HG03469 (cell line): Measurements from ENCODE around the gene VTN.
"Not testable (repeated sequence)": the region's sequence is repeated elsewhere in the genome, so short reads cannot be mapped to it uniquely, and the experiment has no call there.

Experiments used
- ATAC-seq: cut with Tn5 transposase; IDR thresholded peaks from one replicate; pipeline ENCODE4 v1.9.1; 2021; ENCODE audit warnings: mild to moderate bottlenecking, moderate library complexity, moderate number of reproducible peaks; ENCODE audit not compliant: unreplicated experiment

VTN gene

DNA sequence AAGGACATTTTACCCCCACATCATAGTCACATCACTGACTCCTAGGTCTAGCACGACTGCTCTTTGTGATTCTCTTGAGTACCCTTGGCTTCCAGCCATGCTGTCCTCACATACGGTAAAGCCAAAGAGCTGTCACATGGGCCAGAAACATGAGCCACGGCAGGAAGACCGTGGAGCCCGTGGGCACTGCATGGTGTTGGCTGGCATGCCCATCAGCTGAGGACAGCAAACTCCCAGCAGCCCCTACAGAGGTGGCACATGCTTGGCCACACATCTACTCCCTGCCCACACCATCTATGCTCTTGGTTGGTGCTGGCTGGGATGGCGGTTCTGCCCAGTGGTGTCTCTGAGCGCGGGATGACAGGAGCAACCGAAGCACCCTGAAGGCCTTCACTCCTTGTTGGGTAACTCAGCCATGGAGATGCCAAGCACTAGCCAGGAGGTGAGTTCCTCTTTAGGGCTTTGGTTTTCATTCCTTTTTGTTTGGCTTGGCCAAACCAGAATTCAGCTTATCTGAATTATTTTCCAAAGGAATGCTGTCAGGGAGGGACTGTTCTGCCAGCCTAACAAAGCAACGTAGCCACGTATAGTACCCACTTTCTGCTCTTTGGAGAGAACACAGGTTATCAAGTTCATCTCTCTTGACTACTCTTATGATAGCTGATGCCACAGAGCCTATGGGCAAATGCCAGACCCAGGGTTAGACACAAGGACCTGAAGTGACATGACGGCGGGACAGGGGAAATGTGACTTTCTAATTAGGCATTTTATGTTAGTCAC is 24.5 kb downstream of the VTN start:
- ATAC-seq, result no peak

DNA sequence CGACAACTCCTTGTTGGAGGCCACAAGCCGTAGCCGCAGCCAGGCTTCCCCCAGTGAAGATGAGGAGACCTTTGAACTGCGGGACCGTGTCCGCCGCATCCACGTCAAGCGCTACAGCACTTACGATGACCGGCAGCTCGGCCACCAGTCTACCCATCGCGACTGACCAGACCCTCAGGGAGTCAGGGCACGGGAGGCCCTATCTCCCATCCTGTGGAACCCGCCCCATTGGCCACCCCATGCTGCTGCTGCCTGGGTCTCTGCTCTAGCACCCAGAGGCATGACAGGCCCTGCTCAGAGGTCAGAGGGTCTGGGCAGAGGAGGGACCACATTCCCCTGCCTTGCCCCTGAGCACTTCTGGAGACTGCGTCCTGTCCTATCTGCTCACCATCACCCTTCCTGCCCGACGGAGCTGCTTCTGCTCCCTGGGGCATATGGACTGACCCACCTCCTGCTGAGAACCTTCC is 25.6 kb downstream of the VTN start:
- ATAC-seq, result no peak

- no peak for ATAC-seq
Measured at GRCh38 chr17:28344011-28344410, 26.1 kb downstream of the VTN start.

DNA sequence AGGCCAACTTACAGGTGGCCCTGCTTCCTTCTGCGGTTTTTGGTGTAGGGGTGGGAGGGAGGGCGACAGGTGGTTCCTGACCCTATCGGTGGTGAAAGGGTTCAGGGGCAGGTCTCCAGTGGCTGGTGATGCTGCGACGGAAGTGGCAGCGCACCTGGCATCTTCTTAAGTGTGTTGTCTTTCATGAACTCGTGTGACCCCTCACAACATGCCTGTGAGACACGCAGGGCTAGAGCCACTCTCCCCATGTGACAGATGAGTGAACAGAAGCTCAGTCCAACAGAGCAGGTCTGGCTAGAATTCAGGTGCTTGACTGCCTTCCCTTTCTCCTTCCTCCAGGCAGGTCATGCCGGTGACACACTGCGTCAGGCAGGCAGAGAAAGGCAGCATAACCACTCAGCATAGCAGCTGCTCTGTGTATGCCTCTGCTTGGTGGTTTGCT is 26.6 kb downstream of the VTN start:
- no peak for ATAC-seq

DNA sequence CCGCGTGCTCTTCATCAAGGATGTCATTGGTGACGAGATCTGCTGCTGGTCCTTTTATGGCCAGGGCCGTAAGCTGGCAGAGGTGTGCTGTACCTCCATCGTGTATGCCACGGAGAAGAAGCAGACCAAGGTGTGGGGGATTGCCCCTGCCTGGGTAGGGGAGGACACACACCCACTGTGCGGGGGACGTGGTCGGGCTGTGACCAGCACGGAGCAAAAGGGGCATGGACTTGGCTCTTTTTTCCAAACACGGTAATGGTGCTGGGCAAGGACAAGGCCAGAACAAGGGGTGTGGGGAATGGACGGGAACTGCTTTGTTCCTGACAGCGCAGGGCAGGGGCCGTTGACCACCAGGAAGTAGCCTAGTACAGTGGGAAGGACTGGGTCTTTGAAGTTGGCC is 27.8 kb downstream of the VTN start:
- no peak for ATAC-seq

- no peak for ATAC-seq
Measured at GRCh38 chr17:28341516-28341915, 28.6 kb downstream of the VTN start.

- ATAC-seq, result no peak
Measured at GRCh38 chr17:28340374-28340773, 29.7 kb downstream of the VTN start.

GRCh38 chr17:28339431-28339830 is 30.7 kb downstream of the VTN start:
- no peak for ATAC-seq

GRCh38 chr17:28338769-28339212 is 31.3 kb downstream of the VTN start:
- not testable (repeated sequence) for ATAC-seq

- ATAC-seq, result no peak
Measured at GRCh38 chr17:28338056-28338768, 31.9 kb downstream of the VTN start.

DNA sequence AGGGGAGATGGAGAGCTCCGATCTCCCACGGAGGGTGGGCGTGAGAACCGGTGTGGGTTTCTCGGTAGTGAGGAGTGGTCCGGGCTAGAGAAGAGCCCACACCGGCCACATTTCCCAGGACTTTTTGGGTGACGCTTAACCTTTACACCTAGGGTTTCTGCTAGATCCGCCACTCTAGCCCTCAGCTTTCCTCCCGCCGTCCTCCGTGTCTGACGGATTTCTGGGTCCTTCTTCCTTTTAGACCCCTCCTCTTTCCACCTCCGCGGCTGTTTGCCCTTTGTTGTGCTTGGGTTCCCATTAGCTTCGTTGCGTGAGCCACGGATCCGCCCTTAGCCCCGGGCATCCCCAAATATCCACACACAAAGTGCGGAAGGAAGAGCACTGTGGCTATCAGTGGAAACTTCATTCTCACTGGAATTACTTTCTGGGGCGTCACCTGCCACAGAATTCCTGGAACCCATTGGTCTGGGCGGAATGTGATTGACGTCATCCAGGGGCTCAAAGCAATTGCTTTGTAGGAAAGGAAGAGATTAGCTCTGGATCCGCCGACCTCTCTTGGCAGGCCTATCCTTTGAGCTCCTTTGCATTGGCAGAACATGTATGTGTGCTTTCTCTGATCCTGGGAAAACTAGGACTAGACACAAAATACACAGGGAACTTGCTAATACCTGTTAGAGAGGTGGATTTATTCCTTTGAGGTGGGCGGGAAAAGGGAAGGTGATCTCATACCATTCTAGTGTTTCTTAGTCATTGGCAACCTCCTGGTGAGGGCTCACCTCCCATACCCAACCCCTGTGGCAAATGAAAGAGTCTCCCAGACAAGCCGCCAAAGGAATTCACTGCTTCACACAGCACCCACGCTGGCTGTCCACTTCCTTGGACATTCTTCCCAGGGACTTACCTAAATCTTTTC is 33.9 kb downstream of the VTN start:
- no peak for ATAC-seq

- ATAC-seq, result peak; percentile 89
Measured at GRCh38 chr17:28335201-28335958, 34.7 kb downstream of the VTN start, which contains the start of the genes IFT20 and TNFAIP1. Gene IFT20, minus strand, starts transcription at chr17:28335472. Its CDS starts 3,487 bp downstream, at chr17:28331985. Gene TNFAIP1, plus strand, starts transcription at chr17:28335761. Its CDS starts 3,761 bp downstream, at chr17:28339522.

DNA sequence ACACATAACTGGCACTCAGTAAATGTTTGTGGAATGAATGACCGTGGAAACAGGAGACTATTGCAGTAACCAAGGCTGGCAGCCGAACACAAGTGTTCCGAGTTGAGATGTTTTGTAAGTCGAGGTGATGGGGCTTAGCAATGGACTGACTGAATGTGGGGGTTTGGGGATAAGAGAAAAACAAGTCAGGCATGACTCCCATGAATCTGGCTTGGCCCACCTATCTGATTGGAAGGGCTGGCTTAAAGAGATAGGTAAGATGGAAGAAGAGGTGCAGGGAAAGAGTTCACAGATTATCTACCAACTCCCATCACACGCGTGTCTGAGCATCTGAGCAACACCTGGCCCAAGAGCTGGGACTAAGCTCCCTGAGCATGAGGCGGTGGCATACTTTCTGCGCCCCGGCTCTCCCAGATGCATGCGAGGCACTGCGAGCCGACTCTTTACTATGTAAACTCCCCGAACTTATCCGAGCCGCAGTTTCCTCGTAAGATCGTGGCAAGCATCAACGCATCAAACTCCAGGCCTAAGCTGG is 35.4 kb downstream of the VTN start:
- ATAC-seq, result no peak

GRCh38 chr17:28334171-28334570 is 35.9 kb downstream of the VTN start:
- ATAC-seq, result no peak

DNA sequence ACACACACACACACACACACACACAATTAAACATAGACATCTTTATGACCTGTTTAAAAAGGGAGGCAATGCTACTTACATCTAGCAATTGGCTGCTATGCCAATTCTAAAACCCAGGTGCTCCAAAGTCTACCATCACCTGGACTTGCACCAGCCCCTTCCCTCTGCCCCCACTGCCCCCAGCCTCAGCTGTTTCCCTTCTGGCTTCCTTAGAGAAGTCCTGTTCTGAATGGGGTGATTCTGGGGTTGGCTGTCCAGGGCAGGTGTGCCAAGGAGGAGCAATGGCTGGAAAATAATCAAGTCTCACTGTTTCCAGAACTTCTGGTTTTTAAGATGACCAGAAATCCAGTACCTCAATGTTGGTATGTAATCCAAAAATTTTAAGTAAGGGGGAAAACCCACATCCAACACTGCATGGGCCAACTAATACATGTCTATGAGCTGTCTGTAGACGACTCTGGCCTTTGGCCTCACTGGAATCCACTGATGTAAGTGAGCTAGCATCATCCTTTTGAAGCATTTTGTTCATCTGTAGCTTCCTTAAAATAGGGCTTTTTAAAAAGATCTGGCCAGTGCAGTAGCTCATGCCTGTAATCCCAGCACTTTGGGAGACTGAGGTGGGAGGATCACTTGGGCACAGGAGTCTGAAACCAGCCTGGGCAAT is 36.9 kb downstream of the VTN start:
- no peak for ATAC-seq

- ATAC-seq, result no peak
Measured at GRCh38 chr17:28331891-28332420, 38.2 kb downstream of the VTN start.

DNA sequence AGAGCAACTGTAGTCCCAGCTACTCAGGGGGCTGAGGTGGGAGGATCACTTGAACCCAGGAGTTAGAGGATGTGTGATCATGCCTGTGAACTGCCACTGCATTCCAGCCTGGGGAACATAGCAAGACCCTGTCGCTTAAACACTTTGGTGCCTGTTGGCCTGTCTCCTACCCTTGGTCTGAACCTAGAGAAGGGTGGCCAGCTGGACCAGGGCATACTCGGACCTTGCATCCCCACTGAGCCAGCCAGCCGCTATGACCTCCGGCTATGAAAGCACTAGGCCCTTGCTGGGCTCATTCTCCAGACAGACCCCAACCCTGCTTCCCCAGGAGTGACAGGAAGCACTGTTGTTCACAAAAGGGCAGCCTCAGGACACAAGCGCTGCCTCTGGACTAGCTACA is 39.4 kb downstream of the VTN start:
- no peak for ATAC-seq

DNA sequence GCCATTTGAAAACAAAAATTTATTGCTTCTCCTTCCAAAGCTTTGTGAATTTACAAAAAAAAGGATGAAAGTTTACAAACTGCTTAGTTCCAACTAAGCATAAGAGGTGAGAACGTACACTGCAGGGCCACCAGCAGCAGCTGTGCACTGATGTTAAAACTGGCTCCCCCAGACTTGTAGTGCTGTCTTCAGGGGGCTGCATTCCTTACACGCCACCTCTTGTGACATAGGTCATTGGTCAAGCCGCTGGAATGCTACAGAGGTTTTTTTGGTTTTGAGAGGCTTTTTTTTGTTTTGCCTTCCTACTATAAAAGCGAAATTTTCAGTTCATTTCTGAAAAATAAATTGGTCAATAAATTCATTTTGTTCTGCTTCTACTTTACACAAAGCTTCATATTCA is 41.8 kb downstream of the VTN start:
- no peak for ATAC-seq

GRCh38 chr17:28327709-28328108 is 42.4 kb downstream of the VTN start:
- ATAC-seq, result no peak
